Caco-2 (cell line): ENCODE results near the gene RCBTB1. TPM values are rescaled to one million over a fixed set of nuclear protein-coding genes. Genes with fewer than 3 reads are reported as not detected.

Experiments
- BruUV-seq: library from RNA; stranded (reverse); fragments of 400-500 nt; replicated peaks from 2 replicates; lab custom pipeline; 2021; lab: Mats Ljungman, UMichigan
- CTCF ChIA-PET: fragments of 300-600 bp; sonication (Branson Sonifier 250); formaldehyde crosslinking; loops from one replicate; lab custom pipeline; 2022; ENCODE audit warnings: antibody characterized with exemption; lab: Charles Lee
- POLR2A ChIA-PET: fragments of 300-600 bp; sonication (Branson Sonifier 250); formaldehyde crosslinking; loops from one replicate; lab custom pipeline; 2022; ENCODE audit warnings: antibody characterized with exemption; lab: Charles Lee
- DNase-seq, 2 experiments: peaks; one replicate each; pipeline versions ENCODE4 v3.0.0 to v3.0.0-alpha.2; 2020 to 2022
- H3K27me3 ChIP-seq: replicated peaks from 2 replicates; pipeline ENCODE4 v1.6.0; 2011; ENCODE audit warnings: low read length; ENCODE audit not compliant: control insufficient read depth, insufficient read depth
- H3K36me3 ChIP-seq: 2 replicates; pipeline ENCODE4 v1.5.1; 2011; ENCODE audit warnings: low read length; ENCODE audit not compliant: control insufficient read depth, insufficient read depth
- H3K4me1 ChIP-seq: fragments of 250-450 bp; sonication (Bioruptor Pico); 2 replicates; pipeline ENCODE4 v1.5.1; 2020; ENCODE audit warnings: mild to moderate bottlenecking
- H3K4me3 ChIP-seq: 2 replicates; pipeline ENCODE4 v1.5.1; 2011; ENCODE audit warnings: low read depth, mild to moderate bottlenecking, control low read depth, low read length
- H3K9me3 ChIP-seq: fragments of 250-450 bp; sonication (Bioruptor Pico); 2 replicates; pipeline ENCODE4 v1.5.1; 2020; ENCODE audit warnings: mild to moderate bottlenecking, moderate library complexity
- H3K27ac Mint-ChIP-seq: one replicate; pipeline ENCODE4 v1.8.0; 2022; ENCODE audit warnings: mixed read lengths; ENCODE audit not compliant: unreplicated experiment
- H3K27me3 Mint-ChIP-seq: one replicate; pipeline ENCODE4 v1.8.0; 2022; ENCODE audit warnings: mixed read lengths; ENCODE audit not compliant: insufficient read depth, unreplicated experiment
- H3K36me3 Mint-ChIP-seq: one replicate; pipeline ENCODE4 v1.8.0; 2022; ENCODE audit warnings: mild to moderate bottlenecking, mixed read lengths; ENCODE audit not compliant: insufficient read depth, unreplicated experiment
- H3K4me1 Mint-ChIP-seq: one replicate; pipeline ENCODE4 v1.8.0; 2022; ENCODE audit warnings: low read depth, mixed read lengths; ENCODE audit not compliant: unreplicated experiment
- H3K4me3 Mint-ChIP-seq: one replicate; pipeline ENCODE4 v1.8.0; 2022; ENCODE audit warnings: mild to moderate bottlenecking, moderate library complexity, mixed read lengths; ENCODE audit not compliant: unreplicated experiment
- H3K9me3 Mint-ChIP-seq: one replicate; pipeline ENCODE4 v1.8.0; 2022; ENCODE audit warnings: mixed read lengths; ENCODE audit not compliant: unreplicated experiment
- intact Hi-C: fragments of 100-400 bp; cut with micrococcal nuclease; formaldehyde crosslinking; loops from one replicate; pipeline ENCODE4 v1.10.0; 2022; ENCODE audit not compliant: unreplicated experiment
- total RNA-seq: library from RNA; stranded (reverse); gene quantifications from 2 replicates; pipeline ENCODE4 v1.2.3, GENCODE V29; 2022
- TF ChIP-seq, protein P1 (sequence below), 2 experiments: fragments of 200-600 bp in 1 of 2; IDR thresholded peaks; 1 replicate in 1 of 2; 2 replicates in 1 of 2; pipeline versions ENCODE4 v1.5.1 to v1.8.0; 2011 to 2022; ENCODE audit warnings: antibody characterized with exemption in 1 of 2, control low read depth in 1 of 2, inconsistent platforms in 1 of 2, low read depth in 1 of 2, low read length in 1 of 2, mild to moderate bottlenecking in 1 of 2, moderate library complexity in 1 of 2; ENCODE audit not compliant: insufficient read depth in 1 of 2, severe bottlenecking in 1 of 2, unreplicated experiment in 1 of 2

The RCBTB1 gene
- total RNA-seq, 1 experiment from 2014 or later: 25.7 TPM

GRCh38 chr13:49563516-49563915 lies 21.8 kb downstream of the RCBTB1 start:
- no peaks in the 10 kb centered on the region for H3K9me3 ChIP-seq
- Mint-ChIP-seq H3K9me3 (no peaks in the 10 kb centered on the region), H3K36me3 (peaks cover 46% of the 10 kb centered on the region), H3K4me1 (peaks cover 21% of the 10 kb centered on the region), H3K27ac (no peak overlapping the region), H3K4me3 (no peak overlapping the region), H3K27me3 (no peaks in the 10 kb centered on the region)
- H3K36me3 ChIP-seq: no peaks in the 10 kb centered on the region
- H3K27me3 ChIP-seq: no peaks in the 10 kb centered on the region
- ChIA-PET CTCF (no interaction called here), POLR2A (no interaction called here)
- H3K4me1 ChIP-seq: peaks cover 11% of the 10 kb centered on the region
- intact Hi-C loops: no loop called here
- BruUV-seq: no TSS peak
- TF ChIP-seq, protein P1, sequence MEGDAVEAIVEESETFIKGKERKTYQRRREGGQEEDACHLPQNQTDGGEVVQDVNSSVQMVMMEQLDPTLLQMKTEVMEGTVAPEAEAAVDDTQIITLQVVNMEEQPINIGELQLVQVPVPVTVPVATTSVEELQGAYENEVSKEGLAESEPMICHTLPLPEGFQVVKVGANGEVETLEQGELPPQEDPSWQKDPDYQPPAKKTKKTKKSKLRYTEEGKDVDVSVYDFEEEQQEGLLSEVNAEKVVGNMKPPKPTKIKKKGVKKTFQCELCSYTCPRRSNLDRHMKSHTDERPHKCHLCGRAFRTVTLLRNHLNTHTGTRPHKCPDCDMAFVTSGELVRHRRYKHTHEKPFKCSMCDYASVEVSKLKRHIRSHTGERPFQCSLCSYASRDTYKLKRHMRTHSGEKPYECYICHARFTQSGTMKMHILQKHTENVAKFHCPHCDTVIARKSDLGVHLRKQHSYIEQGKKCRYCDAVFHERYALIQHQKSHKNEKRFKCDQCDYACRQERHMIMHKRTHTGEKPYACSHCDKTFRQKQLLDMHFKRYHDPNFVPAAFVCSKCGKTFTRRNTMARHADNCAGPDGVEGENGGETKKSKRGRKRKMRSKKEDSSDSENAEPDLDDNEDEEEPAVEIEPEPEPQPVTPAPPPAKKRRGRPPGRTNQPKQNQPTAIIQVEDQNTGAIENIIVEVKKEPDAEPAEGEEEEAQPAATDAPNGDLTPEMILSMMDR (IDR thresholded peaks at IDR 0.05; ENCODE audit: insufficient read depth in 1 of 2, low read depth in 1 of 2, low read length in 1 of 2, severe bottlenecking in 1 of 2, unreplicated experiment in 1 of 2): no peak
- no peak for DNase-seq
- H3K4me3 ChIP-seq: no peak overlapping the region

- Histone ChIP-seq H3K9me3 (no peaks in the 10 kb centered on the region), H3K27me3 (no peaks in the 10 kb centered on the region), H3K36me3 (no peaks in the 10 kb centered on the region), H3K4me1 (peaks cover 11% of the 10 kb centered on the region), H3K4me3 (no peak overlapping the region)
- H3K27me3 Mint-ChIP-seq: no peaks in the 10 kb centered on the region
- POLR2A ChIA-PET: no interaction called here
- peaks cover 37% of the 10 kb centered on the region for H3K36me3 Mint-ChIP-seq
- peak overlapping the region; percentile 74 for H3K27ac Mint-ChIP-seq
- H3K4me1 Mint-ChIP-seq: peaks cover 21% of the 10 kb centered on the region
- peak overlapping the region; percentile 45 for H3K4me3 Mint-ChIP-seq
- CTCF ChIA-PET: interaction anchor here (0.7 to 1.5 kb wide), 2 partner anchors 117 to 239 kb away, joined by 3 to 10 read pairs; partner anchors contain the start of genes CAB39L and SETDB2
- TF ChIP-seq, protein P1 (IDR thresholded peaks at IDR 0.05; ENCODE audit: insufficient read depth in 1 of 2, low read depth in 1 of 2, low read length in 1 of 2, severe bottlenecking in 1 of 2, unreplicated experiment in 1 of 2): no peak
- intact Hi-C loops: no loop called here
- no TSS peak for BruUV-seq
- DNase-seq: peak; percentile 55 to 63
- no peaks in the 10 kb centered on the region for H3K9me3 Mint-ChIP-seq
Measured at GRCh38 chr13:49561062-49561410, 24.3 kb downstream of the RCBTB1 start.

- TF ChIP-seq, protein P1 (IDR thresholded peaks at IDR 0.05; ENCODE audit: insufficient read depth in 1 of 2, low read depth in 1 of 2, low read length in 1 of 2, severe bottlenecking in 1 of 2, unreplicated experiment in 1 of 2): peak; percentile 62 to 71
- peak; percentile 76 to 79 for DNase-seq
- Mint-ChIP-seq H3K9me3 (no peaks in the 10 kb centered on the region), H3K27ac (peak overlapping the region; percentile 74), H3K4me3 (peak overlapping the region; percentile 45), H3K36me3 (peaks cover 32% of the 10 kb centered on the region), H3K4me1 (peaks cover 21% of the 10 kb centered on the region), H3K27me3 (no peaks in the 10 kb centered on the region)
- Histone ChIP-seq H3K9me3 (no peaks in the 10 kb centered on the region), H3K36me3 (no peaks in the 10 kb centered on the region), H3K27me3 (no peaks in the 10 kb centered on the region), H3K4me3 (no peak overlapping the region), H3K4me1 (peaks cover 11% of the 10 kb centered on the region)
- CTCF ChIA-PET: interaction anchor here (0.7 to 1.5 kb wide), 10 partner anchors 15 to 502 kb away, joined by 3 to 10 read pairs (median 4); partner anchors contain the start of genes CAB39L, RCBTB1 and SETDB2
- POLR2A ChIA-PET: interaction anchor here (0.6 to 0.7 kb wide), 2 partner anchors 54 to 80 kb away, joined by 3 to 5 read pairs; no protein-coding TSS in a partner anchor
- intact Hi-C loops: loop anchor here (1.0 kb wide), 2 partner anchors 25 to 47 kb away; partner anchors contain the start of gene RCBTB1
- BruUV-seq: no TSS peak
Measured at GRCh38 chr13:49560270-49561061, 24.9 kb downstream of the RCBTB1 start.
